GM12878 (cell line): ENCODE data around the gene DNAJC18. TPM values are rescaled to one million over a fixed set of nuclear protein-coding genes. Genes with fewer than 3 reads are reported as not detected.
A peak's percentile ranks its signal among the peaks of the same experiment; 100 is the strongest.

Experiments used
- CHD2 ChIP-seq: IDR thresholded peaks from 2 replicates; pipeline ENCODE4 v1.6.1; 2011; ENCODE audit warnings: low read depth, low read length, improper control_type of control experiment, borderline replicate concordance
- CREM ChIP-seq: IDR thresholded peaks from 2 replicates; pipeline ENCODE4 v1.6.1; 2014; ENCODE audit warnings: antibody characterized with exemption, low read depth
- EGR1 ChIP-seq, 2 experiments: IDR thresholded peaks; 1 replicate in 1 of 2; 2 replicates in 1 of 2; pipeline ENCODE4 v1.6.1; 2011 to 2012; ENCODE audit warnings: low read depth in 2 of 2, low read length in 2 of 2, borderline replicate concordance in 1 of 2, mild to moderate bottlenecking in 1 of 2, moderate library complexity in 1 of 2
- GABPA ChIP-seq: IDR thresholded peaks from 2 replicates; pipeline ENCODE4 v1.6.1; 2014; ENCODE audit warnings: antibody characterized with exemption, low read depth, mild to moderate bottlenecking, inconsistent platforms
- HDAC2 ChIP-seq: fragments of 200-600 bp; sonication (generic); IDR thresholded peaks from 2 replicates; pipeline ENCODE4 v1.6.1; 2017
- MEF2B ChIP-seq: fragments of 450-650 bp; IDR thresholded peaks from 2 replicates; pipeline ENCODE4 v1.6.1; 2018; ENCODE audit warnings: mild to moderate bottlenecking, moderate library complexity; ENCODE audit not compliant: partially characterized antibody, poor library complexity, severe bottlenecking
- MXI1 ChIP-seq: fragments of 150-350 bp; IDR thresholded peaks from 2 replicates; pipeline ENCODE4 v1.6.1; 2011; ENCODE audit warnings: low read depth, mild to moderate bottlenecking, inconsistent platforms, low read length, improper control_type of control experiment
- NFYA ChIP-seq: IDR thresholded peaks from 2 replicates; pipeline ENCODE4 v1.6.1; 2011; ENCODE audit warnings: low read depth, mild to moderate bottlenecking, low read length, improper control_type of control experiment, borderline replicate concordance
- NFYB ChIP-seq: IDR thresholded peaks from 2 replicates; pipeline ENCODE4 v1.6.1; 2011; ENCODE audit warnings: low read depth, mild to moderate bottlenecking, low read length, improper control_type of control experiment, moderate library complexity; ENCODE audit not compliant: insufficient read depth
- RCOR1 ChIP-seq: conservative IDR thresholded peaks from 2 replicates; pipeline ENCODE4 v1.6.1; 2012; ENCODE audit warnings: low read depth, low read length, improper control_type of control experiment
- SIX5 ChIP-seq: IDR thresholded peaks from 2 replicates; pipeline ENCODE4 v1.6.1; 2011; ENCODE audit warnings: mild to moderate bottlenecking, low read depth, low read length, moderate library complexity; ENCODE audit not compliant: severe bottlenecking
- SMAD1 ChIP-seq: fragments of 450-650 bp; IDR thresholded peaks from 2 replicates; pipeline ENCODE4 v1.6.1; 2018; ENCODE audit warnings: mild to moderate bottlenecking, low read depth; ENCODE audit not compliant: partially characterized antibody
- SUPT20H ChIP-seq: IDR thresholded peaks from 2 replicates; pipeline ENCODE4 v1.6.1; 2011; ENCODE audit warnings: low read depth, mild to moderate bottlenecking, low read length, moderate library complexity, borderline replicate concordance; ENCODE audit not compliant: control insufficient read depth
- TARDBP ChIP-seq: IDR thresholded peaks from 2 replicates; pipeline ENCODE4 v1.6.1; 2016; ENCODE audit warnings: borderline replicate concordance
- TCF7 ChIP-seq: IDR thresholded peaks from 2 replicates; pipeline ENCODE4 v1.6.1; 2014; ENCODE audit warnings: antibody characterized with exemption, borderline replicate concordance
- WRNIP1 ChIP-seq: IDR thresholded peaks from 2 replicates; pipeline ENCODE4 v1.6.1; 2011; ENCODE audit warnings: low read depth, low read length, improper control_type of control experiment, borderline replicate concordance
- YBX1 ChIP-seq: fragments of 450-650 bp; IDR thresholded peaks from 2 replicates; pipeline ENCODE4 v1.6.1; 2016; ENCODE audit warnings: antibody characterized with exemption
- YY1 ChIP-seq: IDR thresholded peaks from 2 replicates; pipeline ENCODE4 v1.6.1; 2011; ENCODE audit warnings: low read depth, mild to moderate bottlenecking, low read length
- ZNF24 ChIP-seq: fragments of 450-650 bp; IDR thresholded peaks from 2 replicates; pipeline ENCODE4 v1.6.1; 2017; ENCODE audit warnings: antibody characterized with exemption, mild to moderate bottlenecking
- ZNF274 ChIP-seq: IDR thresholded peaks from one replicate; pipeline ENCODE4 v1.8.0; 2011; ENCODE audit not compliant: insufficient read length, insufficient read depth
- polyA plus RNA-seq, 11 experiments: library from polyadenylated mRNA; depleted of rRNA in 4 of 11; unstranded in 6 of 11; stranded (reverse) in 5 of 11; fragments of >200 nt; fragmentation: Nextera tagmentation in 4 of 11; fragmentation: Illumina TruSeq in 1 of 11; extraction: Ambion mirVana in 4 of 11; extraction: Trizol in 1 of 11; gene quantifications; 1 replicate in 1 of 11; 2 replicates in 10 of 11; pipeline versions ENCODE4 v1.2.1 to v1.2.3, GENCODE V29; 2011 to 2016; ENCODE audit warnings: inconsistent platforms in 2 of 11, missing spikeins in 2 of 11, low read depth in 1 of 11
- total RNA-seq, 4 experiments: library from RNA; depleted of rRNA in 3 of 4; stranded (reverse); fragments of >200 nt in 3 of 4; fragmentation: Illumina TruSeq in 1 of 4; extraction: Trizol in 1 of 4; gene quantifications; 2 replicates each; pipeline versions ENCODE4 v1.2.1 to v1.2.3, GENCODE V29; 2013 to 2021
- TF ChIP-seq, protein P1 (sequence below): fragments of 450-650 bp; IDR thresholded peaks from 2 replicates; pipeline ENCODE4 v1.6.1; 2017; ENCODE audit warnings: mild to moderate bottlenecking, low read depth, inconsistent platforms; ENCODE audit not compliant: poor library complexity, severe bottlenecking
- TF ChIP-seq, protein P2 (sequence below): fragments of 450-650 bp; formaldehyde crosslinking; IDR thresholded peaks from 2 replicates; pipeline ENCODE4 v1.4.0; 2022; ENCODE audit warnings: mild to moderate bottlenecking, moderate library complexity

The DNAJC18 gene
- total and polyA plus RNA-seq, 10 of the 15 experiments (the other 5 are each of a cell fraction or from before 2014, with no cell fraction given), result 6.4 to 26.7 (median 17.7) TPM

DNA sequence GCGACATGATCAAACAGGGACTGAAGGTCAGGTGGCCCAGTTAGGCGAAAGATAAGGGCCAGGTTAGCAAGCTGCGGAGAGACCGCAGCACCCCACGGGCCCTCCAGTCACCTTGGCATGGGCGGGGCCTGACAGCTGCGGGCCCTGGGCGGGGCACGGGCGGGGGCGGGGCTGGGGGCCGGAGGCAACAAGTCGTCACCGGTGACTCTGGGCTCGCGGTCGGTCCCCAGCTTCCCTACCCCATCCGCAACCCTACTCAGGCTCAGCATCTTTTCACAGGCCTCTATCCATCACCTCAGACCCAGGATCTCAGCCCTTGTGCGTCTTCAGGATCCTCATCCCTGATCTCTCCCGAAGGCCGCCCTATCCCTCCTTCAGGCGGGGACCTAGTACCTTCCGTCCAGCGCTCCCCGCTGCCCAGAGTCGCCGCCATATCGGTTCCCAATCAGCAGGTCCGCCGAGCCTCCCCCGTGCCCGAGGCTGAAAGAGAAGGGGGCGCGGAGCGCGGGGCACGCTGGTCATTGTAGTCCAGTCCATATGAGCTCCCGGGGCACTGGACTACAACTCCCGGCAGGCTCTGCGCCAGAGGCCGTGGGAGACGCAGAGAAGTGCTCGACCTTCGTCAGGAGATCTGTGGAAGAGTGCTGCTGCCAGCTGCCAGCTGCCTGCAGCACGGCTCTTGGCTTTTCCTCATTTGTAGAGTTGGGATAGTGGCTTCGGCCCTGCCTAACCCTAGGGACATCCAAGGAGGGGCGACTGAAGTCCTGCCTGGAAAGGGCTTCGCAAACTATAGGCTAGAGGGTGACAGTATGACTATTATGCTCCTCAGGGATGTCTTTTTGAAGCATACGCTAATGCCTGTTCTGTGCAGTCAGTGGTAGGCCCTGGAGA, at the start of gene DNAJC18 (continued):
- TF ChIP-seq, protein P1, sequence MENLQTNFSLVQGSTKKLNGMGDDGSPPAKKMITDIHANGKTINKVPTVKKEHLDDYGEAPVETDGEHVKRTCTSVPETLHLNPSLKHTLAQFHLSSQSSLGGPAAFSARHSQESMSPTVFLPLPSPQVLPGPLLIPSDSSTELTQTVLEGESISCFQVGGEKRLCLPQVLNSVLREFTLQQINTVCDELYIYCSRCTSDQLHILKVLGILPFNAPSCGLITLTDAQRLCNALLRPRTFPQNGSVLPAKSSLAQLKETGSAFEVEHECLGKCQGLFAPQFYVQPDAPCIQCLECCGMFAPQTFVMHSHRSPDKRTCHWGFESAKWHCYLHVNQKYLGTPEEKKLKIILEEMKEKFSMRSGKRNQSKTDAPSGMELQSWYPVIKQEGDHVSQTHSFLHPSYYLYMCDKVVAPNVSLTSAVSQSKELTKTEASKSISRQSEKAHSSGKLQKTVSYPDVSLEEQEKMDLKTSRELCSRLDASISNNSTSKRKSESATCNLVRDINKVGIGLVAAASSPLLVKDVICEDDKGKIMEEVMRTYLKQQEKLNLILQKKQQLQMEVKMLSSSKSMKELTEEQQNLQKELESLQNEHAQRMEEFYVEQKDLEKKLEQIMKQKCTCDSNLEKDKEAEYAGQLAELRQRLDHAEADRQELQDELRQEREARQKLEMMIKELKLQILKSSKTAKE, result no peak
- TF ChIP-seq MEF2B, result no peak
- no peak for TF ChIP-seq SMAD1
- TF ChIP-seq HDAC2, result no peak
- peak in 1 of 2 experiments; percentile 71; a peak in 2 of 3 replicates for TF ChIP-seq EGR1 (IDR thresholded peaks at IDR 0.05; ENCODE audit: borderline replicate concordance in 1 of 2, low read depth in 2 of 2, low read length in 2 of 2)
- TF ChIP-seq CREM, result peak; percentile 84
- TF ChIP-seq ZNF274, result no peak
- no peak for TF ChIP-seq NFYA
- no peak for TF ChIP-seq TCF7
- no peak for TF ChIP-seq YBX1
- TF ChIP-seq CHD2, result 0 out of 2 replicates have a peak, but pooled peaks have one; percentile 30
- no peak for TF ChIP-seq WRNIP1
- TF ChIP-seq YY1, result peak; percentile 63; the same call in 1 of the 2 replicates
- TF ChIP-seq GABPA, result no peak
- no peak for TF ChIP-seq RCOR1
- peak; percentile 85 for TF ChIP-seq SIX5
- TF ChIP-seq SUPT20H, result no peak
- TF ChIP-seq, protein P2, sequence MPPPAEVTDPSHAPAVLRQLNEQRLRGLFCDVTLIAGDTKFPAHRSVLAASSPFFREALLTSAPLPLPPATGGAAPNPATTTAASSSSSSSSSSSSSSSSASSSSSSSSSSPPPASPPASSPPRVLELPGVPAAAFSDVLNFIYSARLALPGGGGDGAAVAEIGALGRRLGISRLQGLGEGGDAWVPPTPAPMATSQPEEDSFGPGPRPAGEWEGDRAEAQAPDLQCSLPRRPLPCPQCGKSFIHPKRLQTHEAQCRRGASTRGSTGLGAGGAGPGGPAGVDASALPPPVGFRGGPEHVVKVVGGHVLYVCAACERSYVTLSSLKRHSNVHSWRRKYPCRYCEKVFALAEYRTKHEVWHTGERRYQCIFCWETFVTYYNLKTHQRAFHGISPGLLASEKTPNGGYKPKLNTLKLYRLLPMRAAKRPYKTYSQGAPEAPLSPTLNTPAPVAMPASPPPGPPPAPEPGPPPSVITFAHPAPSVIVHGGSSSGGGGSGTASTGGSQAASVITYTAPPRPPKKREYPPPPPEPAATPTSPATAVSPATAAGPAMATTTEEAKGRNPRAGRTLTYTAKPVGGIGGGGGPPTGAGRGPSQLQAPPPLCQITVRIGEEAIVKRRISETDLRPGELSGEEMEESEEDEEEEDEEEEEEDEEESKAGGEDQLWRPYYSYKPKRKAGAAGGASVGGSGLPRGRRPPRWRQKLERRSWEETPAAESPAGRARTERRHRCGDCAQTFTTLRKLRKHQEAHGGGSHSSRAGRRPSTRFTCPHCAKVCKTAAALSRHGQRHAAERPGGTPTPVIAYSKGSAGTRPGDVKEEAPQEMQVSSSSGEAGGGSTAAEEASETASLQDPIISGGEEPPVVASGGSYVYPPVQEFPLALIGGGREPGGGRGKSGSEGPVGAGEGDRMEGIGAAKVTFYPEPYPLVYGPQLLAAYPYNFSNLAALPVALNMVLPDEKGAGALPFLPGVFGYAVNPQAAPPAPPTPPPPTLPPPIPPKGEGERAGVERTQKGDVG (CRISPR knock-in tag), result no peak
- TF ChIP-seq TARDBP, result no peak; the same call in 1 of the 2 replicates
- TF ChIP-seq MXI1, result no peak
- TF ChIP-seq ZNF24, result no peak
- no peak for TF ChIP-seq NFYB
